ENCODE measurements around the gene ABCB6.

DNA sequence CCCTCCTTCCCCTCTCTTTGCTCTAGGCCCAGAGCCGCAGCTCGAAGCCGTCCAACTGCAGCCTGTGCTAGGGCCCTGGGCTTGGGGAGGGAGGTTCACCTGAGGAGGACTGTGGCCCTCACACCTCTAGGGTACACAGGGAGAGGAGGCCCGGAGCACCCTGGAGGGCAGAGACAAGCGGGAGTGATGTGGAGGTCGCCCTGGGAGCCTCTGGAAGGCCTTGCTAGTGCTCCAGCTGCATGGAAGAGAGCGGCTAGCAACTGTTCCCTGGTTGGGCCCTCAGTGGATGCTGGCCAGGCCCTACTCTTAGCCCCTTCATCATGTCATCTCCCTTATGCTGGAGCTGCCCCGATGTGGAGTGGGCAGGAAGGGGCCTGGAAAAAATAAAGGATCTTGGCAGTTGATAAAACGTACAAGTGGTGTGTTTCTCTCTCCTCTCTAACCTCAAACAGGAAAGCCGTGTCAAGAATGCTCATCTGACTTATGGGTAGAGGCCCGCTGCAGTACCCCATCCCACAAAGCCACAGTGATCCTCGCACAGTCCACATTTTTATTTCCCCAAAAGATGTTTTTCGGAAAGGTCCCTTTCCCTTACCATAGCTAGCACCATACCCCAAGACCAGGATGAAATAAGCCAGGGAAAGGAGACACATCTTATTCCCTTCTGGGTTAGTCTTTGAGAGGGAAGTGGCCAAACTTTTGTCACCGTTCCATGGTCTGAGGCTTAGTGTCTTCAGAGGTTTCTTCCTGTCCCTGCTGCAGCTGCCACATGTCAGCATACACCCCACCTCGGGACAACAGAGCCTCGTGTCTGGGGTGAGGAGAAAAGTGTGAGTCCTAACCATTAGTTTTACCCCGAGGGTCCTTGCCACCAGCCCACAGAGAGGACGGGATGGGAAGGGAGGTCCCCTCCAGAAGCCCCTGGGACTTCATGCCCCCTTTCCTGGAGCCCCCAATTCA is 9.2 kb downstream of the ABCB6 start:
- TF ChIP-seq OSR1 (CRISPR knock-in tag; IDR thresholded peaks at IDR 0.05): no peak
- TF ChIP-seq ARNTL (CRISPR knock-in tag; IDR thresholded peaks at IDR 0.05; ENCODE audit: borderline replicate concordance, low read depth): no peak
- TF ChIP-seq CREB5 (CRISPR knock-in tag; IDR thresholded peaks at IDR 0.05; ENCODE audit: low read depth): no peak
- no peak for TF ChIP-seq RARB (CRISPR knock-in tag; IDR thresholded peaks at IDR 0.05)
- no peak for TF ChIP-seq ZNF565 (CRISPR knock-in tag; conservative IDR thresholded peaks at IDR 0.05; ENCODE audit: low read depth)
- TF ChIP-seq ZFP3 (CRISPR knock-in tag; IDR thresholded peaks at IDR 0.05): no peak
- TF ChIP-seq, protein P1, sequence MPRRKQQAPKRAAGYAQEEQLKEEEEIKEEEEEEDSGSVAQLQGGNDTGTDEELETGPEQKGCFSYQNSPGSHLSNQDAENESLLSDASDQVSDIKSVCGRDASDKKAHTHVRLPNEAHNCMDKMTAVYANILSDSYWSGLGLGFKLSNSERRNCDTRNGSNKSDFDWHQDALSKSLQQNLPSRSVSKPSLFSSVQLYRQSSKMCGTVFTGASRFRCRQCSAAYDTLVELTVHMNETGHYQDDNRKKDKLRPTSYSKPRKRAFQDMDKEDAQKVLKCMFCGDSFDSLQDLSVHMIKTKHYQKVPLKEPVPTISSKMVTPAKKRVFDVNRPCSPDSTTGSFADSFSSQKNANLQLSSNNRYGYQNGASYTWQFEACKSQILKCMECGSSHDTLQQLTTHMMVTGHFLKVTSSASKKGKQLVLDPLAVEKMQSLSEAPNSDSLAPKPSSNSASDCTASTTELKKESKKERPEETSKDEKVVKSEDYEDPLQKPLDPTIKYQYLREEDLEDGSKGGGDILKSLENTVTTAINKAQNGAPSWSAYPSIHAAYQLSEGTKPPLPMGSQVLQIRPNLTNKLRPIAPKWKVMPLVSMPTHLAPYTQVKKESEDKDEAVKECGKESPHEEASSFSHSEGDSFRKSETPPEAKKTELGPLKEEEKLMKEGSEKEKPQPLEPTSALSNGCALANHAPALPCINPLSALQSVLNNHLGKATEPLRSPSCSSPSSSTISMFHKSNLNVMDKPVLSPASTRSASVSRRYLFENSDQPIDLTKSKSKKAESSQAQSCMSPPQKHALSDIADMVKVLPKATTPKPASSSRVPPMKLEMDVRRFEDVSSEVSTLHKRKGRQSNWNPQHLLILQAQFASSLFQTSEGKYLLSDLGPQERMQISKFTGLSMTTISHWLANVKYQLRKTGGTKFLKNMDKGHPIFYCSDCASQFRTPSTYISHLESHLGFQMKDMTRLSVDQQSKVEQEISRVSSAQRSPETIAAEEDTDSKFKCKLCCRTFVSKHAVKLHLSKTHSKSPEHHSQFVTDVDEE (CRISPR knock-in tag; IDR thresholded peaks at IDR 0.05): no peak
- no peak for TF ChIP-seq BACH2 (CRISPR knock-in tag; IDR thresholded peaks at IDR 0.05; ENCODE audit: borderline replicate concordance)
- no peak for TF ChIP-seq CSRNP3 (CRISPR knock-in tag; IDR thresholded peaks at IDR 0.05)
- TF ChIP-seq, protein P2, sequence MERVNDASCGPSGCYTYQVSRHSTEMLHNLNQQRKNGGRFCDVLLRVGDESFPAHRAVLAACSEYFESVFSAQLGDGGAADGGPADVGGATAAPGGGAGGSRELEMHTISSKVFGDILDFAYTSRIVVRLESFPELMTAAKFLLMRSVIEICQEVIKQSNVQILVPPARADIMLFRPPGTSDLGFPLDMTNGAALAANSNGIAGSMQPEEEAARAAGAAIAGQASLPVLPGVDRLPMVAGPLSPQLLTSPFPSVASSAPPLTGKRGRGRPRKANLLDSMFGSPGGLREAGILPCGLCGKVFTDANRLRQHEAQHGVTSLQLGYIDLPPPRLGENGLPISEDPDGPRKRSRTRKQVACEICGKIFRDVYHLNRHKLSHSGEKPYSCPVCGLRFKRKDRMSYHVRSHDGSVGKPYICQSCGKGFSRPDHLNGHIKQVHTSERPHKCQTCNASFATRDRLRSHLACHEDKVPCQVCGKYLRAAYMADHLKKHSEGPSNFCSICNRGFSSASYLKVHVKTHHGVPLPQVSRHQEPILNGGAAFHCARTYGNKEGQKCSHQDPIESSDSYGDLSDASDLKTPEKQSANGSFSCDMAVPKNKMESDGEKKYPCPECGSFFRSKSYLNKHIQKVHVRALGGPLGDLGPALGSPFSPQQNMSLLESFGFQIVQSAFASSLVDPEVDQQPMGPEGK (CRISPR knock-in tag; IDR thresholded peaks at IDR 0.05; ENCODE audit: borderline replicate concordance): no peak
- TF ChIP-seq GLIS3 (CRISPR knock-in tag; IDR thresholded peaks at IDR 0.05): no peak
- no peak for TF ChIP-seq ZNF70 (CRISPR knock-in tag; IDR thresholded peaks at IDR 0.05)
- TF ChIP-seq ZFP30 (CRISPR knock-in tag; IDR thresholded peaks at IDR 0.05): no peak
- TF ChIP-seq PPARA (CRISPR knock-in tag; IDR thresholded peaks at IDR 0.05; ENCODE audit: borderline replicate concordance): no peak

All from SK-N-SH treated with all-trans-retinoic acid at 6 μM for 48 hours (cell line).